Adipocyte (in vitro differentiated cells): ENCODE data around the gene GOSR1.
"Not testable (repeated sequence)": the region's sequence is repeated elsewhere in the genome, so short reads cannot be mapped to it uniquely, and the experiment has no call there.

Experiments
- DNase-seq: peaks from one replicate; pipeline ENCODE4 v3.0.0-alpha.2; 2015; ENCODE audit warnings: low read depth
- H3K27me3 ChIP-seq: replicated peaks from 2 replicates; pipeline ENCODE4 v1.7.0; 2013; ENCODE audit warnings: mild to moderate bottlenecking, low read length, moderate library complexity; ENCODE audit not compliant: control insufficient read depth, insufficient read depth
- H3K36me3 ChIP-seq: 2 replicates; pipeline ENCODE4 v1.7.0; 2013; ENCODE audit warnings: low read length, mild to moderate bottlenecking, moderate library complexity; ENCODE audit not compliant: control insufficient read depth, insufficient read depth, severe bottlenecking
- H3K4me1 ChIP-seq: 2 replicates; pipeline ENCODE4 v1.7.0; 2013; ENCODE audit warnings: mild to moderate bottlenecking, low read length, moderate library complexity; ENCODE audit not compliant: control insufficient read depth, insufficient read depth
- H3K4me3 ChIP-seq: 2 replicates; pipeline ENCODE4 v1.7.0; 2013; ENCODE audit warnings: mild to moderate bottlenecking, low read length, moderate library complexity
- H3K9ac ChIP-seq: 2 replicates; pipeline ENCODE4 v1.7.0; 2013; ENCODE audit warnings: mild to moderate bottlenecking, low read length, moderate library complexity
- H3K9me3 ChIP-seq: 2 replicates; pipeline ENCODE4 v1.7.0; 2013; ENCODE audit warnings: mild to moderate bottlenecking, low read length, moderate library complexity; ENCODE audit not compliant: control insufficient read depth

The GOSR1 gene

DNA sequence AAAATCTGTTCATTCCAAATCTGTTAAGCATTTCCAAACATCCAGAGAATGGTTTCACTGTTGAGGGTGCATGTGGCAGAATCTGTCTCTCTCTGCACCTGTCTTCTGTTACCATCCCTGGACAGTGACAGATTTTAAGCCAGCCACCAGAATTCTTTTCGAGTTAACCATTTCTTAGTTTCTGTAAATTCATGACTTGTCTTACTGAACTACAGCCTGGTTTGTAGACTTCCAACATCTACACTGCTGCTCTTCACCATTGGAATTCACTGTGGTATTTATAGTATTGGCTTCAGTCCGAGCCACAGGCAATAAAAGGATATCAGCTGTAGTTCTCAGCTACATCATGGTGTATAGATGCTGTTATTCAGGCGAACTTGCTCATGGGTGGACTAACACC lies 47.6 kb downstream of the GOSR1 start:
- Histone ChIP-seq H3K4me3 (no peak overlapping the region), H3K36me3 (peaks cover 17% of the 10 kb centered on the region), H3K9ac (no peak overlapping the region), H3K27me3 (no peaks in the 10 kb centered on the region), H3K4me1 (peaks cover 29% of the 10 kb centered on the region), H3K9me3 (no peaks in the 10 kb centered on the region)
- no peak for DNase-seq

DNA sequence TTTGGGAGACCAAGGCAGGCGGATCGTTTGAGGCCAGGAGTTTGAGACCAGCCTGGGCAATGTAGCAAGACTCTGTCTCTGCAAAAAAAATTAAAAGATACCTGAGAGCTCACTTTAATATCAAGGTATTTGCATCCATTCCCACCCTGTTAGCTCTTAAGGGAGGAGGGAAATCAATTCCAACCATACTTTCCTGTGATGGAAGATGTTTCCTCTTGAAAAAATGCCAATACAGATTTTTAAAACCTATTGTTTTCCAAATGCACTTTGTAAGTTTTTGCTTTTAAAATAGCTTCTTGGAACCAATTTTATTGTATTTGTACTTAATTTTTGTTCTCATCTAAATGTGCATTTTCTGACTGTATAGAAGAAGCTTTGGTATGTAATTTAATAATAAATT lies 49.2 kb downstream of the GOSR1 start:
- H3K9ac ChIP-seq, result no peak overlapping the region
- DNase-seq, result no peak

DNA sequence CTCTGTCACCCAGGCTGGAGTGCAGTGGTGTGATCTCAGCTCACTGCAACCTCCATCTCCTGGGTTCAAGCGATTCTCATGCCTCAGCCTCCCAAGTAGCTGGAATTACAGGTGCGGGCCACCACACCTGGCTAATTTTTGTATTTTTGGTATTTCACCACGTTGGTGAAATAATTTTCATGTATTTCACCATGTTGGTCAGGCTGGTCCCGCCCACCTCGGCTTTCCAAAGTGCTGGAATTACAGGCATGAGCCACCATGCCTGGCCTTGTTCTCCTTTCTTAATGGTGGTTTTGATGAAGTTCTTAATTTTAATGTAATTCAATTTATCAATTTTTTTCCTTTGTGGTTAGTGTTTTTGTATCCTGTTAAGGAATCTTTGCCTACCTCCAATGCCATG lies 51.5 kb downstream of the GOSR1 start:
- H3K9me3 ChIP-seq, H3K9ac ChIP-seq, H3K4me3 ChIP-seq, DNase-seq, H3K36me3 ChIP-seq, H3K27me3 ChIP-seq: not testable (repeated sequence)
- H3K4me1 ChIP-seq, result peaks cover 22% of the 10 kb centered on the region

More for the DNA sequence above, 49.2 kb downstream of the GOSR1 start:
- Histone ChIP-seq H3K27me3 (no peaks in the 10 kb centered on the region), H3K36me3 (peaks cover 17% of the 10 kb centered on the region), H3K9me3 (no peaks in the 10 kb centered on the region), H3K4me3 (no peak overlapping the region), H3K4me1 (peaks cover 27% of the 10 kb centered on the region)

DNA sequence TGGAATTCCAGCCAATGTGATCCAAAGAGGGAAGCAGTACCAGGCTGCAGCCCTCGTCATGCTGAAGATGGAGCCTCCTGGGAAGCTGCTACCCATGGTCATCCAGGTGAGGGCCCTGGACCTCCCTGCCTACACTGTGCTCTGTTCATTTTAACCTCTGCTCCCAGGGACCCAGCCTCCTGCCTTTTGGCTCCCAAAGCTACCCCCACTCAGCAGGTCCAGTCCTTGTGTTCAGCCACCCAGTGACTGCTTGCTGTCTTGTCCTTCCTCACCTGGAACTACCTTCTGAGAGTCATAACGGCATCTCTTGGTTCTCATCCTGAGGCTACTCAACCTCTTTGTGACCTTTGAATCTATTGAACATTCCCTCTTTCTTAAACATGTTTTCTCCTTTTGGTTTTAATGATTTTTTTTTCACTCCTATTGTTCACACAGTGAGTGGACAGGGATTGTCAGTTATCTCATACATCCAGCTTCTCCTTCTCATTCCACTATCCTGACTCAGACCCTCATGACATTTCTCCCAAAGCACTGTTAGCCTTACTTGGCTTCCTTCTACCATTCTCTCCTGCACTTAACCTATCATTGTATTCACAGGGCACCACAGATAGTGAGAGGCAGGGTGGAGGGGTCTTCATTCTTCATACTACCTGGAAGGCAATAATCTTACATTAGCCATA lies 53.3 kb downstream of the GOSR1 start:
- H3K9me3 ChIP-seq, result no peaks in the 10 kb centered on the region
- no peaks in the 10 kb centered on the region for H3K27me3 ChIP-seq
- no peak overlapping the region for H3K9ac ChIP-seq
- H3K4me3 ChIP-seq, result no peak overlapping the region
- peak; percentile 26 for DNase-seq
- peaks cover 13% of the 10 kb centered on the region for H3K4me1 ChIP-seq
- no peaks in the 10 kb centered on the region for H3K36me3 ChIP-seq

DNA sequence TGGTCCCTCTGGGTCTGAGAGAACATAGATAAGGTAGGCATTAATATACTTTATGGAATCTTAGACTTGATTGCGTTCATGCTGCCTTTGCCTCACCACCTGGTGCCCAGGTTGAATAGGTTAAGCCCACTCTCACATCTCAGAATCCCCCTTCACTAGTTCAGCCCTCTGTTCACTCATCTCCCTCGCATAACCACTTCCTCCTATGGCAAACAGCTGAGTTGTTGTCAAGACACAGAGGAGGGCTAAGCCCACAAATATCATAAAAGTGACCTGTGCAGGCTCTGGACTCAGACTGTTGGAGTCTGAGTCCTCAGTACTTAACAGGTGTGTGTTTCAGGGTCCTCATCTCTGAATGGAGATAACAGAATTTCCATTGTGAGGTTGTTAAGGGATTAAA lies 55.7 kb downstream of the GOSR1 start:
- Histone ChIP-seq H3K4me1 (peaks cover 13% of the 10 kb centered on the region), H3K9ac (no peak overlapping the region), H3K27me3 (no peaks in the 10 kb centered on the region), H3K4me3 (no peak overlapping the region), H3K36me3 (no peaks in the 10 kb centered on the region), H3K9me3 (no peaks in the 10 kb centered on the region)
- no peak for DNase-seq

DNA sequence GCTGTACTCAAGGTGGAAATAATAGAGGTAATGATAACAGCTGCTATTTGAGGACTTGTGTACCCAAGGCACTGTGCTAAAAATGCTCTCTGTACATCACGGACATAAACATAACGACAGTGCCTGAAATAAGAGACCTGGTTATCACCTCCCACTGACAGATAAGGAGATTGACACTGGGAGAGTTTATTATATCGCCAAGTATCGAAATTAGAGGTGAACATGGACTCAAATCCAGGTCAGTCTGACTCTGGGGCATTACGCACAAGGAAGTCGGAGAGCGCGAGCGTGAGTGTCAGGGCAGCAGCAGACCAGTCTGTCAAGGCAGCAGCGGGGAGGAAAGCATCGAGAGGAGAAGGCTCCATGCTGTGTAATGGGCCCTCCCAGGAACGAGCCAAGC lies 57.1 kb downstream of the GOSR1 start:
- no peak for DNase-seq
- H3K27me3 ChIP-seq, result no peaks in the 10 kb centered on the region
- H3K9me3 ChIP-seq, result no peaks in the 10 kb centered on the region
- no peaks in the 10 kb centered on the region for H3K36me3 ChIP-seq
- H3K9ac ChIP-seq, result no peak overlapping the region
- peaks cover 13% of the 10 kb centered on the region for H3K4me1 ChIP-seq
- H3K4me3 ChIP-seq, result no peak overlapping the region

DNA sequence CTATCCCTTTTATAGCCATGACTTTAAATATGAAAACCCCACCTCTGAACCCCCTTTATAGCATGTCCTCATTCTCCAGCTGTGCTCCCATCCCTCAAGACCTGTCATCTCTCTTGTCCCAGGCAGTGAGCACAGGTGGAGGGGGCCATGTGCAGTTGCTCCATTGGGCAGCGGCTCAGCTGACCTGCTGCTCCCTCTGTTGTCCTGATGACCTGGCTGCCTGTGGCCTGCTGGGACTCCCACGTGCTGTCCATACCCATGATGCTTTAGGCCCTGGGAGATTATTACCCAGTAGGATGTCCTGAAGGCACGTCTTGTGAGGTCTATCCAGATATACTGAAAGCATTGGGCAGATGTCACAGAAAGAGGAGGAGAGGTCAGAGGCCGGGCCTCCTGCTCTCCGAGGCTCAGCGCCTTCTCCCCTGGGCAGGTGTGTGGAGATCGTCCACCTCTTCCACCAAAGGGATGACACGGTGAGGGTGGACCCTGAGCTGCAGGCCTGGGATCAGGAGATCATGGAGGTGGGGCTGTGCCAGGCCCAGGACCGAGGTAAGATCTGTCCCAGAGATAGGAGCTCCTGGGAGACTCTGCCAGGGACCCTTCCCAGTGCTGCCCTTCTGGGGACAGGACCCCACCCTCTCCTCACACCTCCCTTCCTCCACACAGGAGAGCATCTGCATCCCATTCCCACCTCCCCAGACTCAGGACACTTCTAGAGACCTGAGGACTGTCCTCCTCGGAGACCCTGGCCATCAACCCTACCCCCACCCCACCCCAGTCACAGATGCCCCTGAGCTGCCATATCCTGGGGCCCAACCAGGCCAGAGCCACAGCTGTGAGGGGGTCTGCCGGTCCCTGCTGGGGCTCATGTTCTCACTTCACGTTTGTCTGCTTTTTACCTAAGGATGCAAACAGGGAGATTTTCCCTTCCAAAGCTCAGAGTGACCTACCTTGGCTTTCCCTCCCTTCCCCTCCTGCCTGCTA lies 58.0 kb downstream of the GOSR1 start:
- peaks cover 11% of the 10 kb centered on the region for H3K4me1 ChIP-seq
- no peak overlapping the region for H3K9ac ChIP-seq
- no peaks in the 10 kb centered on the region for H3K27me3 ChIP-seq
- no peaks in the 10 kb centered on the region for H3K9me3 ChIP-seq
- DNase-seq, result no peak
- H3K36me3 ChIP-seq, result no peaks in the 10 kb centered on the region
- no peak overlapping the region for H3K4me3 ChIP-seq

DNA sequence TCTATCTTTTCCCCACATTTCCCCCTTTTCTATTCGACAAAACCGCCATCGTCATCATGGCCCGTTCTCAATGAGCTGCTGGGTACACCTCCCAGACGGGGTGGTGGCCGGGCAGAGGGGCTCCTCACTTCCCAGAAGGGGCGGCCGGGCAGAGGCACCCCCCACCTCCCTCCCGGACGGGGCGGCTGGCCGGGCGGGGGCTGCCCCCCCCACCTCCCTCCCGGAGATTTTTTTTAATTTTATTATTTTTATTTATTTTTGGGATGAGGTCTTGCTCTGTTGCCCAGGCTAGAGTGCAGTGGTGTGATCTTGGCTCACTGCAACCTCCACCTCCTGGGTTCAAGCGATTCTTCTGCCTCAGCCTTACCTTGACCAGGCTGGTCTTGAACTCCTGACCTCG lies 59.6 kb downstream of the GOSR1 start:
- DNase-seq, H3K36me3 ChIP-seq, H3K9ac ChIP-seq, H3K9me3 ChIP-seq, H3K4me3 ChIP-seq, H3K4me1 ChIP-seq, H3K27me3 ChIP-seq: not testable (repeated sequence)

DNA sequence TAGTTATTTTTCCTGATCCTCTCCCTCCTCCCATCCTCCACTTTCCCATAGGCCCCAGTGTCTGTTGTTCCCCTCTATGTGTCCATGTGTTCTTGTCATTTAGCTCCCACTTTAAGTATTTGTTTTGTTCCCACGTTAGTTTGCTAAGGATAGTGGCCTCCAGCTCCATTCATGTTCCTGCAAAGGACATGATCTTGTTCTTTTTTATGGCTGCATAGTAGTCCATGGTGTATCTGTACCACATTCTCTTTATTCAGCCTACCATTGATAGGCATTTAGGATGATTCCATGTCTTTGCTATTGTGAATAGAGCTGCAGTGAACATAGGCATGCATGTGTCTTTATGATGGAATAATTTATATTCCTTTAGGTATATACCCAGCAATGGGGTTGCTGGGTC lies 60.5 kb downstream of the GOSR1 start:
- DNase-seq, H3K9ac ChIP-seq, H3K27me3 ChIP-seq, H3K4me1 ChIP-seq, H3K9me3 ChIP-seq, H3K4me3 ChIP-seq, H3K36me3 ChIP-seq: not testable (repeated sequence)

DNA sequence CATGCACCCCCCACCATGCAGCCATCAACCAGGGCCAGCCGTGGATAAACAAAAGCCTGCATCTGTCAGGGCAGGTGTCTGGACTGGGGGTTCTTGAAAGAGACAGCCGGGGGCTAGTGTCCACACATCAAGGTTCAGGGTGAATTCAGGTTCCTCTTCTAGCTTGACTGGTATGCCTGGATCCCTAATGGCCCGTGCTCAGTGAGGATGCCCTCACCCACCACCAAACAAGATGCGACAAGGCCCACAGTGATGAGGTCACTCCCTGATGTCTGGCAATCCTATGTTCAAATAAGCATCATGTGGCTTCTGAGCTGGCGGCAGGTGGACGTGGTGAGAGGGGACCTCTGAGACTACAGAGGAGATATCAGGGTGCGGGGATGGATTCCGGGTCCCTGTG lies 64.6 kb downstream of the GOSR1 start:
- Histone ChIP-seq H3K9ac (no peak overlapping the region), H3K4me1 (no peaks in the 10 kb centered on the region), H3K27me3 (no peaks in the 10 kb centered on the region), H3K9me3 (no peaks in the 10 kb centered on the region), H3K4me3 (no peak overlapping the region), H3K36me3 (no peaks in the 10 kb centered on the region)
- no peak for DNase-seq

DNA sequence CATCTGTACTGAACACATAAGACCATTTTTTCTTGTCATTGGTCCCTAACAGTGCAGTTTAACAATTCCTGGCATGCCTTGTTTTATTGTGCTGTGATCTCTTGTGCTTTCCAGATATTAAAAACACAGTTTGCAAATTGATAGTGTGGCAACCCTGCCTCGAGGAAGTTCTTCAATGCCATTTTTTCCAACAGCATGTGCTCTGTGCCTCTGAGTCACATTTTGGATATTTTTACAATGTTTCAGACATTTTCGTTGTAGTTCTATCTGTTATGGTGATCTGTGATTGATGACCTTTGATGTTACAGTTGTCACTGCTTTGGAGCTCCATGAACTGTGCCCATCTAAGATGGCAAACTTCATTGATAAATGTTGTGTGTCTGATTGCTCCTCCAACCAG lies 66.2 kb downstream of the GOSR1 start:
- H3K4me1 ChIP-seq, result no peaks in the 10 kb centered on the region
- H3K9ac ChIP-seq, result no peak overlapping the region
- no peaks in the 10 kb centered on the region for H3K9me3 ChIP-seq
- no peak overlapping the region for H3K4me3 ChIP-seq
- DNase-seq, result peak; percentile 21
- no peaks in the 10 kb centered on the region for H3K27me3 ChIP-seq
- no peaks in the 10 kb centered on the region for H3K36me3 ChIP-seq
